ENCODE data around the gene TRMO. TPM values are rescaled to one million over a fixed set of nuclear protein-coding genes. Genes with fewer than 3 reads are reported as not detected.
"Not testable (repeated sequence)": the region's sequence is repeated elsewhere in the genome, so short reads cannot be mapped to it uniquely, and the experiment has no call there.

TRMO gene, protein sequence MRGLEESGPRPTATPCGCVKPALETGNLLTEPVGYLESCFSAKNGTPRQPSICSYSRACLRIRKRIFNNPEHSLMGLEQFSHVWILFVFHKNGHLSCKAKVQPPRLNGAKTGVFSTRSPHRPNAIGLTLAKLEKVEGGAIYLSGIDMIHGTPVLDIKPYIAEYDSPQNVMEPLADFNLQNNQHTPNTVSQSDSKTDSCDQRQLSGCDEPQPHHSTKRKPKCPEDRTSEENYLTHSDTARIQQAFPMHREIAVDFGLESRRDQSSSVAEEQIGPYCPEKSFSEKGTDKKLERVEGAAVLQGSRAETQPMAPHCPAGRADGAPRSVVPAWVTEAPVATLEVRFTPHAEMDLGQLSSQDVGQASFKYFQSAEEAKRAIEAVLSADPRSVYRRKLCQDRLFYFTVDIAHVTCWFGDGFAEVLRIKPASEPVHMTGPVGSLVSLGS
- 10 to 100 TPM; 19.0 to 21.7 (median 19.9) TPM for polyA plus RNA-seq (ENCODE audit: insufficient read length in 3 of 3)
- long read RNA-seq, donor 1, partial matches to known transcripts = 0 of 5 reads
- long read RNA-seq, donor 1, other reads (novel, unspliced or antisense) = 0 of 5 reads
- long read RNA-seq, donor 2, partial matches to known transcripts = 0 of 6 reads
- long read RNA-seq, donor 2, other reads (novel, unspliced or antisense) = 0 of 6 reads
- long read RNA-seq, donor 3, partial matches to known transcripts = 0 of 5 reads
- long read RNA-seq, donor 3, other reads (novel, unspliced or antisense) = 0 of 5 reads
- long read RNA-seq, donor 4, partial matches to known transcripts = 0 of 6 reads
- long read RNA-seq, donor 4, other reads (novel, unspliced or antisense) = 0 of 6 reads
- long read RNA-seq, donor 5, partial matches to known transcripts = 0 of 4 reads
- long read RNA-seq, donor 5, other reads (novel, unspliced or antisense) = 0 of 4 reads
- long read RNA-seq, donor 6, partial matches to known transcripts = 0 of 5 reads
- long read RNA-seq, donor 6, other reads (novel, unspliced or antisense) = 0 of 5 reads
- long read RNA-seq, donor 7, partial matches to known transcripts = 508 of 948 reads
- long read RNA-seq, donor 7, other reads (novel, unspliced or antisense) = 435 of 948 reads
- long read RNA-seq, donor 8 = 0 reads
- long read RNA-seq, donor 9, partial matches to known transcripts = 0 of 7 reads
- long read RNA-seq, donor 9, other reads (novel, unspliced or antisense) = 0 of 7 reads
- long read RNA-seq, donor 10, partial matches to known transcripts = 0 of 2 reads
- long read RNA-seq, donor 10, other reads (novel, unspliced or antisense) = 0 of 2 reads
- long read RNA-seq, donor 11, partial matches to known transcripts = 736 of 747 reads
- long read RNA-seq, donor 11, other reads (novel, unspliced or antisense) = 6 of 747 reads
- long read RNA-seq, donor 12, partial matches to known transcripts = 0 of 6 reads
- long read RNA-seq, donor 12, other reads (novel, unspliced or antisense) = 0 of 6 reads
- long read RNA-seq, donor 13, partial matches to known transcripts = 0 of 2 reads
- long read RNA-seq, donor 13, other reads (novel, unspliced or antisense) = 0 of 2 reads
- long read RNA-seq, donor 14 = 0 reads
- long read RNA-seq, donor 15, partial matches to known transcripts = 0 of 8 reads
- long read RNA-seq, donor 15, other reads (novel, unspliced or antisense) = 0 of 8 reads
- long read RNA-seq, donor 16, partial matches to known transcripts = 7 of 12 reads
- long read RNA-seq, donor 16, other reads (novel, unspliced or antisense) = 0 of 12 reads

- peak; percentile 98 for DNase-seq
Measured at GRCh38 chr9:97921959-97922724, at the start of gene TRMO. TSS of gene TRMO (minus strand) at chr9:97922500. CDS start at chr9:97922493, 7 bp downstream.

GRCh38 chr9:97970165-97970564 lies 47.9 kb upstream of the TRMO start:
- DNase-seq = no peak

- DNase-seq = no peak
Measured at GRCh38 chr9:97969014-97969413, 46.7 kb upstream of the TRMO start.

GRCh38 chr9:97966493-97966892 lies 44.2 kb upstream of the TRMO start:
- no peak for DNase-seq

- no peak for DNase-seq
Measured at GRCh38 chr9:97964901-97965300, 42.6 kb upstream of the TRMO start.

DNA sequence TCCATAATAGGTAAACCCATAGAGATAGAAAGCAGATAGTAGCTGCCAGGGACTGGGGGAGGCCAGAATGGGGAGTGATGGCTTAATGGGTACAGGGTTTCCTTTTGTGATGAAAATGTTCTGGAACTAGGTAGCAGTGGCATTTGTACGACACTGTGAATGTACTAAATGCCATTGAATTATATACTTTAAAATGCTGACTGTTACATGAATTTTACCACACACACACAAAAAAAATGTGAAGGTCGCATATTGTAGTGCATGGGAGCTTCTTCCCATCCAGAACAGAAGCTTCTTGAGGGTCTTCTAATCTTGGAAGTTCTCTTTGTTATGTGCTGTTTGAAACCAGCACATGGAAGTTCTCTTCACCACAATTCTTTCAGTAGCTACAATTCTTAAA lies 40.9 kb upstream of the TRMO start:
- no peak for DNase-seq

DNA sequence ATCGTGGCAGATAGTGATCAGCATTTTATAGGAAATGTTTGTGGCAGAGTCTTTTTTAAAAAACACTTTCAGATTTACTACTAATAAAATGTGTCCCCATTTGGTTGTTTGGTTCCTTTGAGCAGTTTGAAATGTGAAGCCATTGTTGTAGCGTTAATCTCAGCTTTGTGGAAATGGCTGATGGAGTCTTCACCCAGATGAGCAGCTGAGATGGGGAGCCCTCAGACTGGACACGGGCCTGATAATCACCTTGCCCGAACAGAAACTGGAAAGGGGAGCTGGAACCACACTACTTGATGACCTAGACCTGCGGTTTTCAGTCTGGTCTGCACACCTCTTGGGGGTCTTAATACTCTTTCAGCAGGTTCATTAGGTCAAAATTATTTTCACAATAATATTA lies 40.3 kb upstream of the TRMO start:
- DNase-seq = no peak

DNA sequence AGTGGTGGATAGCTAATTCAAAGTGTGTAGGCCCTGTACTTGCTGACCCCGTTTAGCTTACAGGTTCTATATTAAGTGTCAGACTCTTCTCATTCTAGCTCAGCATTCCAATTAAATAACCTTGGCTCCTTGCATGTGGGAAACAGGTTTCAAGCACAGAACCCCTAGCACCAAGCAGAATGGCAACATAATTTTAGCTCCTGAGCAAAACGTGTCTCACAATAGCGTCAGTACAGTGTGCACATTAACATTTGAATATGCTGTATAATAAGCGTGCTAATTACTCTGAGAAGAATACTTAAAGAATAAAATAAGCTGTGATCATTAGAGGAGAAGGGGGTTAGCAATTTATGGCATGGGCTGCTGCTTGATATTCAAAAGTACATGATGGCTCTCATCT lies 39.8 kb upstream of the TRMO start:
- DNase-seq = no peak

DNA sequence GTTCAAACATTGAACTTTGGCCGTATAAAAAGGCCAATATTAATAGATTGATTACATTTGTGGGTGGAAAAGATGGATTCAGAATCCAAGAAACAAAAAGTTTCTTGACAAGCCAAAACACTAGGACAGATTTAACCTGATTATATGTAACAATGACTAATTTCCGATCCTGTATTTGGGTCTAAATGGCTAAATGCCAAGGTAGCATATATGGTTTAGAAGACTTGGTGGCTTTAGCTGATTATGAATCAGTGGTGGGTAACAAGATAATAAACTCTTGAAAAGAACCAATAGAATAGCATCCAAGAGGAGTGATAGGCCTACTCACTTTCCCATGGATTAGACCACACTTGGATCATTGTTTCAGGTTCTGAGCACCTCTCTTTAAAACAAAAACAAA lies 39.1 kb upstream of the TRMO start:
- no peak for DNase-seq

DNA sequence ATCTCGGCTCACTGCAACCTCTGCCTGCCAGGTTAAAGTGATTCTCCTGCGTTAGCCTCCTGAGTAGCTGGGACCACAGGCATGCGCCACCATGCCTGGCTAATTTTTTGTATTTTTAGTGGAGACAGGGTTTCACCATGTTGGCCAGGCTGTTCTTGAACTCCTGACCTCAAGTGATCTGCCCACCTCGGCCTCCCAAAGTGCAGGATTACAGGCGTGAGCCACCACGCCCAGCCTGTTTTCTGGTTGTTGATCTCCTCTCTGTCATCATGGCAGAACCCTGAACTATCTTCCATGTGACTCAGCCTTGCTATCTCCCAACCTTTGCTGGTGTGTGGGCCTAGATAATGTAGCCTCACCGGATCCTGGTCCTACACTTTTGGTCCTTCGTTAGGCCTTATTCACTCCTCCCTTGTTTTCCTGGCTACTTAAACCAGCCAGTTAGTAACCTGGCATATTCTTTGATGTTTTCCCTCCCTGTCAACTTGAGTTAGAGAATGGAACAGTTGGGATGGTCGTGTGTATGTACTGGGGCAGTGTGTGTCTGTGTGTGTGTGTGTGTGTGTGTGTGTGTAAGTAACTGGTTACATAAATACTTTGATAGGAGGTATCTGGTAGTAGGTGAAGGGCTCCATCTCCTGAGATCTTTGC lies 38.5 kb upstream of the TRMO start:
- DNase-seq = not testable (repeated sequence)

DNA sequence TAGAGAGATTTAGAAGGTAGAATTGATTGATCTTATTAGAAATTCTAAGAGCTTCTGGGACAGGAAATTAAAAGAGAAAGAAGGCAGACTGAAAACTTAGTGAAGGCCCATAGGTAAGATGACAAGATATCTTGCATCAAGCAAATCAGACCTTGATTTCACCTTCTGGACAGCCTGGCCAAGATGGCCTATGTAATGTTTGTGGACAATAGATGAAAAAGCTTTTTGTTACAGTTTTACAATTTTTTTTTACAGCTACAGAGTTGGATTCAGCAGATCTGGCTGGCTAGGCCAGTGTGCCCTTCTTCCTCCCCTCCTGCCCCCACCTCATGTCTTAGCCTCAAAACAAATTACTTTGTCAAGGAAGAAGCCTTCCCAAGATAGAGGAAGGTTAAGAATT lies 37.3 kb upstream of the TRMO start:
- DNase-seq = no peak

GRCh38 chr9:97958812-97959511 lies 36.7 kb upstream of the TRMO start:
- no peak for DNase-seq

DNA sequence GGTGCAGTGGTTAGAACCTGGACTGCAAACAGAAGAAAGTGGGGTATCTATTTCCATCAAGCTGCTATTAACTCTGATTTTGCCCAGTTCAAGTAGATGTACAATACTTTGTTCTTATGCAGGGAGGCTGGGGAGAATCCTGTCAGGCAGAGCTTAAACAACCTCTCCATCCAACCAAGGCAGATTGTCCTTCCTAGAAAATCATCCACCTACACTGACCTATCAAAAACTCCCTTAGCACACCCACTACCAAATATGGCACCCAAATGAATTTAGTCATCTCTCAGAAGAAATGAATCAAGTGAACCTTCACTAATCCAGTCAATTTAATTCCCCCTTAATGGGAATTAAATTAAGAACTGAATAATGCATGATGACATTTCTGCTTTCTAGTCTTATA lies 34.0 kb upstream of the TRMO start:
- no peak for DNase-seq

- no peak for DNase-seq
Measured at GRCh38 chr9:97954550-97954989, 32.3 kb upstream of the TRMO start.

DNA sequence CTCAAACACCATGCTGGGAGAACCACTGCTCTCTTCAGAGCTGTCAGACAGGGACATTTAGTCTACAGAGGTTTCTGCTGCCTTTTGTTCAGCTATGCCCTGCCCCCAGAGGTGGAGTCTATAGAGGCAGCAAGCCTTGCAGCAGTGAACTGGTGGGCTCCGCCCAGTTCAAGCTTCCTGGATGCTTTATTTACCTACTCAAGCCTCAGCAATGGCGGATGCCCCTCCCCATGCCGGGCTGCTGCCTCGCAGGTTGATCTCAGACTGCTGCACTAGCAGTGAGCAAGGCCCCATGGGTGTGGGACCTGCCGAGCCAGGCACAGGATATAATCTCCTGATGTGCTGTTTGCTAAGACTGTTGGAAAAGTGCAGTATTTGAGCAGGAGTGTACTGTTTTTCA lies 28.6 kb upstream of the TRMO start:
- DNase-seq = not testable (repeated sequence)

DNA sequence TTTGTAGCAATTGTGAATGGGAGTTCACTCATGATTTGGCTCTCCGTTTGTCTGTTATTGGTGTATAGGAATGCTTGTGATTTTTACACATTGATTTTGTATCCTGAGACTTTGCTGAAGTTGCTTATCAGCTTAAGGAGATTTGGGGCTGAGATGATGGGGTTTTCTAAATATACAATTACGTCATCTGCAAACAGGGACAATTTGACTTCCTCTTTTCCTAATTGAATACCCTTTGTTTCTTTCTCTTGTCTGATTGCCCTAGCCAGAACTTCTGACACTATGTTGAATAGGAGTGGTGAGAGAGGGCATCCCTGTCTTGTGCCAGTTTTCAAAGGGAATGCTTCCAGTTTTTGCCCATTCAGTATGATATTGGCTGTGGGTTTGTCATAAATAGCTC lies 24.8 kb upstream of the TRMO start:
- not testable (repeated sequence) for DNase-seq

- not testable (repeated sequence) for DNase-seq
Measured at GRCh38 chr9:97945470-97945869, 23.2 kb upstream of the TRMO start.

DNA sequence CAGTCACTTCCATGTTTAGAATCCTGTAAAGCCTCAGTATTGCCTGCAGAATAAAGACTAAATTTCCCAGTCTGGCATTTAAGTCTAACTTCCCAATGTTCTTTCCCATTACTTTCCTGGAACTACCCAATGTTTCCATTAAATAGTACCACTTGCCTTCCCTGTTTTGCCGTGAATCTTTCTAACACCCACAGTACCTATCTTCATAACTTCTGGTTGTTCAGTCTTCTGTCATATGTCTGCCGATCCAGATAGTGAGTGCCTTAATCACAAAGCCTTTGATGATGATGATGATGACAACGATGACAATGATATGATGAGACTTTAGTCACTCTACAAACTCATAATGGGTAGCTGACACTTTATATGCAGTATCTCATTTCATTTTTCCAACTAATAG lies 22.3 kb upstream of the TRMO start:
- no peak for DNase-seq

- DNase-seq = no peak
Measured at GRCh38 chr9:97943308-97943855, 21.1 kb upstream of the TRMO start.
